Neutrophil (primary cell): Measurements from ENCODE around the gene RAB44.

Experiments used
- H3K27ac ChIP-seq: fragments of 200-600 bp; sonication (generic); 2 replicates; pipeline ENCODE4 v1.5.1; 2016; ENCODE audit warnings: mild to moderate bottlenecking, moderate library complexity
- H3K27me3 ChIP-seq: fragments of 200-600 bp; sonication (generic); 2 replicates; pipeline ENCODE4 v1.6.0; 2016; ENCODE audit warnings: mild to moderate bottlenecking
- H3K36me3 ChIP-seq: fragments of 200-600 bp; sonication (generic); 2 replicates; pipeline ENCODE4 v1.5.1; 2017
- H3K4me1 ChIP-seq, 2 experiments: fragments of 200-600 bp in 1 of 2; sonication (generic) in 1 of 2; 1 replicate in 1 of 2; 2 replicates in 1 of 2; pipeline versions ENCODE4 v1.5.1 to v1.6.1; 2013 to 2016; ENCODE audit warnings: low read depth in 1 of 2, low read length in 1 of 2, mild to moderate bottlenecking in 1 of 2, moderate library complexity in 1 of 2; ENCODE audit not compliant: control insufficient read depth in 1 of 2, insufficient read depth in 1 of 2
- H3K4me3 ChIP-seq, 2 experiments: fragments of 200-600 bp in 1 of 2; sonication (generic) in 1 of 2; 1 replicate in 1 of 2; 2 replicates in 1 of 2; pipeline ENCODE4 v1.5.1; 2013 to 2016; ENCODE audit warnings: low read depth in 1 of 2, low read length in 1 of 2, mild to moderate bottlenecking in 1 of 2, moderate library complexity in 1 of 2
- H3K9me3 ChIP-seq: fragments of 200-600 bp; sonication (generic); 2 replicates; pipeline ENCODE4 v1.5.1; 2016
- TF ChIP-seq, protein P1 (sequence below): fragments of 200-600 bp; sonication (generic); IDR thresholded peaks from 2 replicates; pipeline ENCODE4 v1.5.1; 2016; ENCODE audit warnings: antibody characterized with exemption

Gene RAB44

DNA sequence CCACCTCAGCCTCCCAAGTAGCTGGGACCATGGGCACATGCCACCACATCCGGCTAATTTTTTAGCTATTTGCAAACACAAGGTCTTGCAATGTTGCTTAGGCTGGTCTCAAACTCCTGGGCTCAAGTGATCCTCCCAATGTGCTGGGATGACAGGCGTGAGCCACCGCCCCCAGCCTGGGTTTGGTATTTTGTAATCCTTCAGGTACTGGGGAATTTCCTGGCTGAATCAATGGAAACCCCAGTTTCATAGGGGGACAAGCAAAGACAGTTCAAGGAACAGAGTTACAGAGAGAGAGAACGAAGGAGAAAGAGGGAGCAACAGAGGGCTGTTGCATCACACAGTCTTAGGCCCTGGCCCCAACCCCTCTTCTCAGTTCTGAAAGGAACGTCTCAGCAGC lies 35.7 kb downstream of the RAB44 start:
- Histone ChIP-seq H3K9me3 (no peaks in the 10 kb centered on the region), H3K4me3 (no peak overlapping the region), H3K27ac (peak overlapping the region; percentile 13), H3K27me3 (no peaks in the 10 kb centered on the region), H3K36me3 (peaks cover 48% of the 10 kb centered on the region), H3K4me1 (peaks cover 16 to 17% of the 10 kb centered on the region in 2 experiments)
- TF ChIP-seq, protein P1, sequence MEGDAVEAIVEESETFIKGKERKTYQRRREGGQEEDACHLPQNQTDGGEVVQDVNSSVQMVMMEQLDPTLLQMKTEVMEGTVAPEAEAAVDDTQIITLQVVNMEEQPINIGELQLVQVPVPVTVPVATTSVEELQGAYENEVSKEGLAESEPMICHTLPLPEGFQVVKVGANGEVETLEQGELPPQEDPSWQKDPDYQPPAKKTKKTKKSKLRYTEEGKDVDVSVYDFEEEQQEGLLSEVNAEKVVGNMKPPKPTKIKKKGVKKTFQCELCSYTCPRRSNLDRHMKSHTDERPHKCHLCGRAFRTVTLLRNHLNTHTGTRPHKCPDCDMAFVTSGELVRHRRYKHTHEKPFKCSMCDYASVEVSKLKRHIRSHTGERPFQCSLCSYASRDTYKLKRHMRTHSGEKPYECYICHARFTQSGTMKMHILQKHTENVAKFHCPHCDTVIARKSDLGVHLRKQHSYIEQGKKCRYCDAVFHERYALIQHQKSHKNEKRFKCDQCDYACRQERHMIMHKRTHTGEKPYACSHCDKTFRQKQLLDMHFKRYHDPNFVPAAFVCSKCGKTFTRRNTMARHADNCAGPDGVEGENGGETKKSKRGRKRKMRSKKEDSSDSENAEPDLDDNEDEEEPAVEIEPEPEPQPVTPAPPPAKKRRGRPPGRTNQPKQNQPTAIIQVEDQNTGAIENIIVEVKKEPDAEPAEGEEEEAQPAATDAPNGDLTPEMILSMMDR: no peak

DNA sequence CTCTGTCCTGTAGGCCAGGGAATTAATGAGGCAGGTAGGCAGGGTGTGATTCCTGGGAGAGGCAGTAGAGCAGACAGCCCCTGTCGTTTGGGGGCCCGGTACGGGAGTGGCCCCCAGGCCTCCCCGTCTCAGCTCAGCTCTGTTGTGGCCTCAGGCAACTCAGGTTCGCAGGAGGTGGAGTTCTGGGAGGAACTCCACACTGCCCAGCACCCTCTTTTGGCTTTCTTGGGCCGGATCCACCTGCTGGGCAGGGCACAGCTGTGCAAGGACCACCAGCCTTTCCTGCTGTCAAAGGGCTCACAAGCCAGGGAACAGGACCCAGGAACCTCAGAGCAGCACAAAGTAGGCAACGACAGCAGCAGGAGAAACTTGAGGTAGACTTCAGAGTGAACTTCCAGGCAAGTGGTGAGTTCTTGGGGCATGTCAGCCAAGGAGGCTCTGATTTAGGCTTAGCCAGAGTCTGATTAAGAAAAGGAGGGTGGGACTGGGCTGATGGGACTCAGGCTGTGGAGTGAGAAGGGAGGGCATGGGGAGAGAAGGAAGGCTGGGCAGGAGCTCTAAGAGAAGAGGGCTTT lies 36.9 kb downstream of the RAB44 start:
- Histone ChIP-seq H3K36me3 (peaks cover 41% of the 10 kb centered on the region), H3K27me3 (no peaks in the 10 kb centered on the region), H3K27ac (peak overlapping the region; percentile 51), H3K4me1 (peaks cover 15 to 16% of the 10 kb centered on the region in 2 experiments), H3K9me3 (no peaks in the 10 kb centered on the region), H3K4me3 (peak overlapping the region in 1 of 2 experiments; percentile 49)
- TF ChIP-seq, protein P1: no peak

DNA sequence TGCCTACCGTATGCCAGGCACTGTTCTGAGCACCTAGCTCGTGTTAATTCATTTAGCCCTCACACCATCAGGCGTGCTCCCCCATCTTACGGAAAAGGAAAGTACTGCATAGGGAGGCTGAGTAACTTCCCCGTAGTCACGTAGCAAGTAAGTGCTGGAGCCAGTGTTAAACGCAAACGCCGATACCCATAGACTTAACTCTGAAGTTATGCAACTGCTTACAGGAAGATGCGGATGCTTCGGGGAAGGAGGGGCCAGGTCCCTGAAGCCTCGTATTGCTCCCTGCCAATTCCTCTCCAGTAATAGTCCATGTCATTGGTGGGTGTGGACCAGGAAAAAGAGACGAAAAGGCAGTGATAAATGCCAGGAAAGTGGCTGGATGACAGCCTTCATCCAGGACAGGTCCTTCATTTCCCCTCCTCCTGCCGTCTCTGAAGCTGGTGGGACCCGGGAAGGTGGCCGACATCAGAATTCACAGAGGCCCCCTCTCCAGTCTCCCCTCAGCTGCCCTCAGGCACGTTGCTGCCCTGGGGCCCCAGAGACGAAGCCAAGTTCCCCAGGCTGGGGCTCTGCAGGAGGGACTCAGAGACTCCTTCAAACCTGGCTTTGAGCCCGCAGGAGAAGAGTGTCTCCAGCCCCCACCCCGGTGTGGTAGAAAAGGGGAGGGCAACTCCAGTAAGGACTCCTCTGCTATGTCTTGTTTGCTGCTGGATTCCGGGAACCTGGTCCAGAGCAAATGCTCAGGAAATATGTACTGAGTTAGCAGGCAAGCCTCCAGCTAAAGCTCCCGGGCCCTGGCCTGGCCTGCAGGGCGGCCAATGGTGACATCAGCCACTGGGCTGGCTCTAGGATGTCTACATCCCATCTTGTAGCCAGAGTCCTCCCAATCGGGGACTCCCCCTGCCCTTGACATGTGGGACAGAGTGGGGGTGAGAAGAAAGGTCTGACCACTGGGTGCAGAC lies 37.8 kb downstream of the RAB44 start:
- H3K36me3 ChIP-seq: peaks cover 33% of the 10 kb centered on the region
- TF ChIP-seq, protein P1: no peak
- H3K27ac ChIP-seq: peak overlapping the region; percentile 51
- no peaks in the 10 kb centered on the region for H3K9me3 ChIP-seq
- no peaks in the 10 kb centered on the region for H3K27me3 ChIP-seq
- peaks cover 15 to 16% of the 10 kb centered on the region in 2 experiments for H3K4me1 ChIP-seq
- peak overlapping the region in 1 of 2 experiments; percentile 49 for H3K4me3 ChIP-seq

DNA sequence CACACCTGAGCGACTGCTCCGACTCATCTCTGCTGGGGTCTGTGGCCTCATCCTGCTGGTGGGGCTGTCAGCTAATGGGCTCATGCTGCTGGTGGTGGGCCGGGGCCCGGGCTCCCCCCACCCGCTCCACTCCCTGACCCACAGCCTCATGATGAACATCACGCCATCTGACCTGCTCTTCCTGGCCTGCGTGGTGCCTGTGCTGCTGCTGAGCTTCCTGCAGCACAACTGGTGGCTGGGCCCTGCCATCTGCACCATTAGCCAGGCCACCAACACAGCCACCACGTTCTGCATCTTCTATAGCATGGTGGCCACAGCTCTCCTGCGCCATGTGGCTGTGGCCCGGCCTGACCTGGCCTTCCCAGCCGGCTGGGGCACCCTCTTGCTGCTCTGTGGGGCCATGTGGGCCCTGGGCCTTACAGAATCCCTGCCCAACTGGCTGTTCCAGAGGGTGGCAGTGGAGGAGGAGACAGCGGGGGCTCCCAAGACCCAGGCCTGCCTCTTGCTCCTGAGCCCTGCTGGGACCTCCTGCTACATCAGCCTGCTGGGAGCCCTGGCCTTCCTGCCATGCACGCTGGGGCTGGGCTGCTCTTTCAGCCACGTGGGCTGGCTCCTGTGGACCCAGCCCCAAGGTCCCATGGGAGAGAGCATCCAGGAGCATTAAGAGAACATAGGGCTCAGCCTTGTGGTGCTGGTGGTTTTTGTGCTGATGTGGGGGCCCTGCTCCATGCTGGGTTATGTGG lies 39.6 kb downstream of the RAB44 start:
- no peak overlapping the region for H3K27ac ChIP-seq
- no peaks in the 10 kb centered on the region for H3K9me3 ChIP-seq
- H3K36me3 ChIP-seq: peaks cover 14% of the 10 kb centered on the region
- no peaks in the 10 kb centered on the region for H3K27me3 ChIP-seq
- no peak overlapping the region for H3K4me3 ChIP-seq
- TF ChIP-seq, protein P1: no peak
- peaks cover 15 to 16% of the 10 kb centered on the region in 2 experiments for H3K4me1 ChIP-seq

DNA sequence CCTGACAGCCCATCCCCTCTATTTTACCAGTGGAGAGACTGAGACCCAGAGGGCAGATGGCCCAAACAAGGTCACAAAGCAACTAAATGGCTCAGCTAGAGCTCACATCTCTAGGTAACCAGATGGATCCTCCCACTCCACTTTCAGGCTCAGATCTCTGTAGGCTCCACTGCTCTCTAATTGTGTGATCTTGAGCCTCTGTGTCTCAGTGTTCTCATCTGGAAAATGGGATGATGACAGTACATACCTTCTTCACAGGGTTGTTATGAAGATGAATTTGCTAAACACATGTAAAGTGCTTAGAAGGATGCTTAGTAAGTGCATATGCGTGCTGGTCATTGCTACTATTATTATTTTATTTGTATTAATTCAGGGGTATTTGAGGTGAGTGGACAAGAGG lies 40.5 kb downstream of the RAB44 start:
- peaks cover 6% of the 10 kb centered on the region for H3K36me3 ChIP-seq
- H3K4me3 ChIP-seq: no peak overlapping the region
- H3K27me3 ChIP-seq: no peaks in the 10 kb centered on the region
- no peaks in the 10 kb centered on the region for H3K9me3 ChIP-seq
- TF ChIP-seq, protein P1: no peak
- peaks cover 15 to 16% of the 10 kb centered on the region in 2 experiments for H3K4me1 ChIP-seq
- H3K27ac ChIP-seq: no peak overlapping the region
